ENCODE results near the gene OR6C74. TPM values are rescaled to one million over a fixed set of nuclear protein-coding genes. Genes with fewer than 3 reads are reported as not detected.

OR6C74 gene
- not detected in 2 replicates for total RNA-seq (2014; rRNA removed; shearing (Covaris generic))

GRCh38 chr12:55244309-55244708, at the start of gene OR6C74:
TSS of gene OR6C74 (plus strand) at chr12:55244609. CDS start at chr12:55247288, 2,679 bp downstream.
- H3K36me3 ChIP-seq (replicated peaks; ENCODE audit: control insufficient read depth, insufficient read depth, low read length) = no peaks in the 10 kb centered on the region
- DNase-seq = no peak
- H3K4me3 ChIP-seq (ENCODE audit: insufficient read depth, low read depth, low read length) = no peak within 1 kb of the TSS
- H3K27me3 ChIP-seq (ENCODE audit: control insufficient read depth, insufficient read depth, low read length) = no peaks in the 10 kb centered on the region

- Histone ChIP-seq H3K4me3 (ENCODE audit: insufficient read depth, low read depth, low read length) (no peak within 1 kb of the TSS), H3K36me3 (replicated peaks; ENCODE audit: control insufficient read depth, insufficient read depth, low read length) (no peaks in the 10 kb centered on the region), H3K27me3 (ENCODE audit: control insufficient read depth, insufficient read depth, low read length) (no peaks in the 10 kb centered on the region)
- no peak for DNase-seq
Measured at GRCh38 chr12:55220725-55221124, 23.7 kb upstream of the OR6C74 start, which contains the start of gene OR10A7. TSS of gene OR10A7 (plus strand) at chr12:55221025. CDS start at chr12:55221025, 0 bp downstream.

GRCh38 chr12:55226523-55226922, 17.9 kb upstream of the OR6C74 start:
- H3K4me3 ChIP-seq (ENCODE audit: insufficient read depth, low read depth, low read length) = no peak overlapping the region
- H3K36me3 ChIP-seq (replicated peaks; ENCODE audit: control insufficient read depth, insufficient read depth, low read length) = no peaks in the 10 kb centered on the region
- H3K27me3 ChIP-seq (ENCODE audit: control insufficient read depth, insufficient read depth, low read length) = no peaks in the 10 kb centered on the region
- DNase-seq = no peak

- no peaks in the 10 kb centered on the region for H3K27me3 ChIP-seq (ENCODE audit: control insufficient read depth, insufficient read depth, low read length)
- no peaks in the 10 kb centered on the region for H3K36me3 ChIP-seq (replicated peaks; ENCODE audit: control insufficient read depth, insufficient read depth, low read length)
- no peak overlapping the region for H3K4me3 ChIP-seq (ENCODE audit: insufficient read depth, low read depth, low read length)
- DNase-seq = no peak
Measured at GRCh38 chr12:55227643-55228042, 16.8 kb upstream of the OR6C74 start.

GRCh38 chr12:55246159-55246558, 1.8 kb downstream of the OR6C74 start:
- no peaks in the 10 kb centered on the region for H3K27me3 ChIP-seq (ENCODE audit: control insufficient read depth, insufficient read depth, low read length)
- H3K36me3 ChIP-seq (replicated peaks; ENCODE audit: control insufficient read depth, insufficient read depth, low read length) = no peaks in the 10 kb centered on the region
- DNase-seq = no peak
- H3K4me3 ChIP-seq (ENCODE audit: insufficient read depth, low read depth, low read length) = no peak overlapping the region

GRCh38 chr12:55250944-55251343, 6.5 kb downstream of the OR6C74 start:
- DNase-seq = no peak
- H3K36me3 ChIP-seq (replicated peaks; ENCODE audit: control insufficient read depth, insufficient read depth, low read length) = no peaks in the 10 kb centered on the region
- no peak overlapping the region for H3K4me3 ChIP-seq (ENCODE audit: insufficient read depth, low read depth, low read length)
- H3K27me3 ChIP-seq (ENCODE audit: control insufficient read depth, insufficient read depth, low read length) = no peaks in the 10 kb centered on the region

- H3K4me3 ChIP-seq (ENCODE audit: insufficient read depth, low read depth, low read length) = no peak overlapping the region
Measured at GRCh38 chr12:55253281-55253680, 8.9 kb downstream of the OR6C74 start.

GRCh38 chr12:55256831-55257230, 12.4 kb downstream of the OR6C74 start:
- no peaks in the 10 kb centered on the region for H3K36me3 ChIP-seq (replicated peaks; ENCODE audit: control insufficient read depth, insufficient read depth, low read length)
- no peak for DNase-seq
- no peak overlapping the region for H3K4me3 ChIP-seq (ENCODE audit: insufficient read depth, low read depth, low read length)
- H3K27me3 ChIP-seq (ENCODE audit: control insufficient read depth, insufficient read depth, low read length) = no peaks in the 10 kb centered on the region

More at GRCh38 chr12:55253281-55253680, 8.9 kb downstream of the OR6C74 start:
- no peak for DNase-seq
- H3K36me3 ChIP-seq (replicated peaks; ENCODE audit: control insufficient read depth, insufficient read depth, low read length) = no peaks in the 10 kb centered on the region
- H3K27me3 ChIP-seq (ENCODE audit: control insufficient read depth, insufficient read depth, low read length) = no peaks in the 10 kb centered on the region

GRCh38 chr12:55258303-55258702, 13.9 kb downstream of the OR6C74 start:
- DNase-seq = no peak
- Histone ChIP-seq H3K27me3 (ENCODE audit: control insufficient read depth, insufficient read depth, low read length) (no peaks in the 10 kb centered on the region), H3K36me3 (replicated peaks; ENCODE audit: control insufficient read depth, insufficient read depth, low read length) (no peaks in the 10 kb centered on the region)

GRCh38 chr12:55280991-55281390, 36.6 kb downstream of the OR6C74 start:
- Histone ChIP-seq H3K4me3 (ENCODE audit: insufficient read depth, low read depth, low read length) (no peak overlapping the region), H3K27me3 (ENCODE audit: control insufficient read depth, insufficient read depth, low read length) (no peaks in the 10 kb centered on the region), H3K36me3 (replicated peaks; ENCODE audit: control insufficient read depth, insufficient read depth, low read length) (no peaks in the 10 kb centered on the region)
- no peak for DNase-seq

More at GRCh38 chr12:55258303-55258702, 13.9 kb downstream of the OR6C74 start:
- no peak overlapping the region for H3K4me3 ChIP-seq (ENCODE audit: insufficient read depth, low read depth, low read length)

GRCh38 chr12:55289999-55290398, 45.6 kb downstream of the OR6C74 start:
- H3K27me3 ChIP-seq (ENCODE audit: control insufficient read depth, insufficient read depth, low read length) = no peaks in the 10 kb centered on the region
- H3K4me3 ChIP-seq (ENCODE audit: insufficient read depth, low read depth, low read length) = no peak overlapping the region

More at GRCh38 chr12:55289999-55290398, 45.6 kb downstream of the OR6C74 start:
- no peak for DNase-seq
- H3K36me3 ChIP-seq (replicated peaks; ENCODE audit: control insufficient read depth, insufficient read depth, low read length) = no peaks in the 10 kb centered on the region

Other genes with a start within 250 kb of the OR6C74 start
- gene NEUROD4, start 224.6 kb upstream of the OR6C74 start, total RNA-seq (2014; rRNA removed; shearing (Covaris generic)) = not detected in 2 replicates
- gene OR9K2, start 118.2 kb upstream of the OR6C74 start, total RNA-seq (2014; rRNA removed; shearing (Covaris generic)) = not detected in 2 replicates
- gene OR10A7, start 23.6 kb upstream of the OR6C74 start, total RNA-seq (2014; rRNA removed; shearing (Covaris generic)) = not detected in 2 replicates
- gene OR6C6, start 52.0 kb downstream of the OR6C74 start, total RNA-seq (2014; rRNA removed; shearing (Covaris generic)) = not detected in 2 replicates
- gene OR6C1, start 69.7 kb downstream of the OR6C74 start, total RNA-seq (2014; rRNA removed; shearing (Covaris generic)) = not detected in 2 replicates
- not detected in 2 replicates for gene OR6C3, start 86.1 kb downstream of the OR6C74 start, total RNA-seq (2014; rRNA removed; shearing (Covaris generic))
- gene OR6C75, start 118.4 kb downstream of the OR6C74 start, total RNA-seq (2014; rRNA removed; shearing (Covaris generic)) = not detected in 2 replicates
- not detected in 2 replicates for gene OR6C65, start 155.9 kb downstream of the OR6C74 start, total RNA-seq (2014; rRNA removed; shearing (Covaris generic))
- not detected in 2 replicates for gene OR6C76, start 181.6 kb downstream of the OR6C74 start, total RNA-seq (2014; rRNA removed; shearing (Covaris generic))
- not detected in 2 replicates for gene OR6C2, start 199.5 kb downstream of the OR6C74 start, total RNA-seq (2014; rRNA removed; shearing (Covaris generic))
- gene OR6C70, start 225.5 kb downstream of the OR6C74 start, total RNA-seq (2014; rRNA removed; shearing (Covaris generic)) = not detected in 2 replicates
- gene OR6C68, start 247.8 kb downstream of the OR6C74 start, total RNA-seq (2014; rRNA removed; shearing (Covaris generic)) = not detected in 2 replicates